GM10847 (cell line): ENCODE data around the gene DROSHA.

ENCODE experiments used
- POLR2A ChIP-seq: IDR thresholded peaks from 2 replicates; pipeline ENCODE4 v1.6.1; 2011; ENCODE audit not compliant: insufficient read length; ENCODE audit errors: extremely low read depth

Gene DROSHA

DNA sequence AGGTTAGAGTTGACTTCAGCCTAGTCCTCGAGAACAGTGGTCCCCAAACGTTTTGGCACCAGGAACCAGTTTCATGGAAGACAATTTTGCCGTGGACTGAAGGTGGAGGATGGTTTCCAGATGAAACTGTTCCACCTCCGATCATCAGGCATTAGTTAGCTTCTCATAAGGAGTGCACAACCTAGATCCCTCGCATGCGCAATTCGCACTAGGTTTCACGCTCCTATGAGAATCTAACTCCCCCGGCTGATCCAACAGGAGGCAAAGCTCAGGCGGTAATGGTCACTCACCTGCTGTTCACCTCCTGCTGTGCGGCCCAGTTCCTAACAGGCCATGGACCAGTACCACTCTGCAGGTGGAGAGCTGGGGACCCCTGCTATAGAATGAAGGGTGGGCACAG, 174.9 kb downstream of the DROSHA start:
- TF ChIP-seq POLR2A = no peak

- TF ChIP-seq POLR2A = no peak
These were observed 176.6 kb downstream of the DROSHA start for GRCh38 chr5:31355337-31355736.
